Endothelial cell (in vitro differentiated cells): ENCODE measurements around the gene DAAM2. TPM values are rescaled to one million over a fixed set of nuclear protein-coding genes. Genes with fewer than 3 reads are reported as not detected.

Experiments used
- DNase-seq: peaks from one replicate; pipeline ENCODE4 v3.0.0; 2021; ENCODE audit warnings: low spot score
- H3K27ac Mint-ChIP-seq: one replicate; pipeline ENCODE4 v1.8.0; 2021; ENCODE audit warnings: mixed read lengths, inconsistent platforms; ENCODE audit not compliant: unreplicated experiment
- H3K27me3 Mint-ChIP-seq: one replicate; pipeline ENCODE4 v1.8.0; 2021; ENCODE audit warnings: mild to moderate bottlenecking, moderate library complexity, mixed read lengths, inconsistent platforms; ENCODE audit not compliant: unreplicated experiment
- H3K36me3 Mint-ChIP-seq: one replicate; pipeline ENCODE4 v1.8.0; 2021; ENCODE audit warnings: mild to moderate bottlenecking, low read depth, mixed read lengths, inconsistent platforms; ENCODE audit not compliant: unreplicated experiment
- H3K4me1 Mint-ChIP-seq: one replicate; pipeline ENCODE4 v1.8.0; 2021; ENCODE audit warnings: mild to moderate bottlenecking, mixed read lengths, inconsistent platforms; ENCODE audit not compliant: unreplicated experiment
- H3K4me3 Mint-ChIP-seq: one replicate; pipeline ENCODE4 v1.8.0; 2021; ENCODE audit warnings: mild to moderate bottlenecking, mixed read lengths, inconsistent platforms; ENCODE audit not compliant: unreplicated experiment
- H3K9me3 Mint-ChIP-seq: one replicate; pipeline ENCODE4 v1.8.0; 2021; ENCODE audit warnings: mixed read lengths, inconsistent platforms; ENCODE audit not compliant: unreplicated experiment
- total RNA-seq: library from RNA; stranded (reverse); fragmentation: NEBNext Ultra II Directional; extraction: Animal tissue kit (Norgen Biotek cat#: 25700); gene quantifications from one replicate; pipeline ENCODE4 v1.2.1, GENCODE V29; 2021; ENCODE audit not compliant: unreplicated experiment
- TF ChIP-seq, protein P1 (sequence below): fragments of 200-600 bp; sonication (generic); IDR thresholded peaks from one replicate; pipeline ENCODE4 v1.5.0; 2021; ENCODE audit warnings: antibody characterized with exemption; ENCODE audit not compliant: unreplicated experiment

DAAM2 gene
- total RNA-seq, 1 donor from 2014 or later: 3.0 TPM

DNA sequence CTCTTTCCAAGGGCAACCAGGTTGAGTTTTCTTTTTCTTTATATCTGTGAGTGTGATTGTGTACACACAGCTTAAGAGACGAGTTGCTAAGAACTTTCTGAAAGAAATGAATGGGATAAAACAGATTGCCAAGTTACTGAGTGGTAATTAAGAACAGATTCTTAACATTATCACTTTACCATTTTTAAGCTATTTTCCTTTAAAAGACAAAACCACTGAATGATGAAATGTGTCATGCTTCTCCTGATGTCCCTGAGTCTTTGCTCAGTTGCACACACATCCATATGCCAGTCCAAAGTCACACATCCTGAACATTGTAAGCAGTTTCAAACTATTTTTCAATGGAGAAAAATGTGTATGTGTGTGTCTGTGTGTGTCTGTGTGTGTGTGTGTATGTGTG is 5.5 kb upstream of the DAAM2 start:
- TF ChIP-seq, protein P1, sequence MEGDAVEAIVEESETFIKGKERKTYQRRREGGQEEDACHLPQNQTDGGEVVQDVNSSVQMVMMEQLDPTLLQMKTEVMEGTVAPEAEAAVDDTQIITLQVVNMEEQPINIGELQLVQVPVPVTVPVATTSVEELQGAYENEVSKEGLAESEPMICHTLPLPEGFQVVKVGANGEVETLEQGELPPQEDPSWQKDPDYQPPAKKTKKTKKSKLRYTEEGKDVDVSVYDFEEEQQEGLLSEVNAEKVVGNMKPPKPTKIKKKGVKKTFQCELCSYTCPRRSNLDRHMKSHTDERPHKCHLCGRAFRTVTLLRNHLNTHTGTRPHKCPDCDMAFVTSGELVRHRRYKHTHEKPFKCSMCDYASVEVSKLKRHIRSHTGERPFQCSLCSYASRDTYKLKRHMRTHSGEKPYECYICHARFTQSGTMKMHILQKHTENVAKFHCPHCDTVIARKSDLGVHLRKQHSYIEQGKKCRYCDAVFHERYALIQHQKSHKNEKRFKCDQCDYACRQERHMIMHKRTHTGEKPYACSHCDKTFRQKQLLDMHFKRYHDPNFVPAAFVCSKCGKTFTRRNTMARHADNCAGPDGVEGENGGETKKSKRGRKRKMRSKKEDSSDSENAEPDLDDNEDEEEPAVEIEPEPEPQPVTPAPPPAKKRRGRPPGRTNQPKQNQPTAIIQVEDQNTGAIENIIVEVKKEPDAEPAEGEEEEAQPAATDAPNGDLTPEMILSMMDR: no peak
- peaks cover 3% of the 10 kb centered on the region for H3K4me1 Mint-ChIP-seq
- no peaks in the 10 kb centered on the region for H3K27me3 Mint-ChIP-seq
- no peak for DNase-seq
- no peak overlapping the region for H3K27ac Mint-ChIP-seq
- H3K36me3 Mint-ChIP-seq: no peaks in the 10 kb centered on the region
- no peaks in the 10 kb centered on the region for H3K9me3 Mint-ChIP-seq
- no peak overlapping the region for H3K4me3 Mint-ChIP-seq

DNA sequence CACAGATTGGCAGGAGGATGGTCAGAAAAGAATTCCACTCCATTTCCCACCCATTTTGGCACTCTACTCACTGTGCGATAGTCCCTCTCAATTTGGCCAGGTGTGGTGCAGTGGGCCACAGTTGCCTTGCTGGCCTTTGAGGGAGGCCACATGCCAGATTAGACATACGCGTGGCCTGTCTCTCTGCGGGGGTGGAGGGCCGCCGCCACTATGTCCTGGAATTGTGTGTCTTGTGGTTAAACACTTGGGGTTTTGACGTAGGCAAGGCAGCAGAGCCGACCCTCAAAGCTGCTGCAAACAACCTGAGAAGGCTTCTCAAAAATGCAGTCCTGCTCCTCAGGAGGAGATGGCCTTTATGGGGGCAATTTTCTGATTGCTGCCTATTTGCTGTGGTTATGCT is 4.9 kb upstream of the DAAM2 start:
- H3K27me3 Mint-ChIP-seq: no peaks in the 10 kb centered on the region
- peaks cover 3% of the 10 kb centered on the region for H3K4me1 Mint-ChIP-seq
- TF ChIP-seq, protein P1: no peak
- no peak overlapping the region for H3K27ac Mint-ChIP-seq
- no peak overlapping the region for H3K4me3 Mint-ChIP-seq
- H3K36me3 Mint-ChIP-seq: no peaks in the 10 kb centered on the region
- no peaks in the 10 kb centered on the region for H3K9me3 Mint-ChIP-seq
- DNase-seq: no peak

DNA sequence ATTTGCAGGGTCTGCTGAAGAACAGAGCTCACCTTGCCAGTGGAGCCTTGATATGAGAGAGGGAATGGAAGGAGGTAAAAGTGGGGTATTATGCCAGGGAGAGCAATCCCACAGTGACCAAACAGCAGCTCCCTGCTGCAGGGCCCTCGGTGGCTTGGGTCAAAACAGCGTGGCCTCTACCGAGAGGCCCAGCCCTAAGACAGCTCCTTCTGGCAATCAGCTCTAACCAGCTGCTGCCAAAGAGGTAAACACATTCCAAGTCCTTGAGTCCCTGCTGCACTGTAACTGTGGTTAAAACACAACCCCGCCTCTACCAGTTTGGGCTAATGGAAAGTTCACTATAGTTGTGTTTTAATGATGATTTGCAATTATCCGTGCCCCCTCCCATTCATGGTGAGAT is 1.4 kb upstream of the DAAM2 start:
- Mint-ChIP-seq H3K4me3 (no peak overlapping the region), H3K36me3 (no peaks in the 10 kb centered on the region), H3K4me1 (peaks cover 15% of the 10 kb centered on the region), H3K27ac (no peak overlapping the region), H3K9me3 (no peaks in the 10 kb centered on the region), H3K27me3 (peaks cover 4% of the 10 kb centered on the region)
- DNase-seq: no peak
- TF ChIP-seq, protein P1: no peak

DNA sequence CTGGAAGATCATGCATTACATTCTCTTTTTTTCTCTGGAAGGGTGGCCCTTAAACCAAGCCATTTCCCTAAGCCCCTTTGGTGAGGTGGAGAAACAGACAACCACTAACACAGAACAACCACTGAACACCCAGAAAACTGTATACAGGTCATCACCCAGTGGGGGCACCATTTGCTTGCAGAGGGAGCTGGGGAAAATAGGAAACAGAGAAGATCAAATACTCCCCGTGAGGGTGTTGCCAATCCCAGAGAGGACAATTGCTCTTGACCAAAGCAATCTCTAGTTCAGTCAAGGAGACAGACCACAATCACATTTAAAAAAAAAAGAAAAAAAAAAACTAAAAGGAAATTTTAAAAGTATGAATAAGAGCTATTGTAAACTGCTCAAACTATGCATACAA is 865 bp upstream of the DAAM2 start:
- no peaks in the 10 kb centered on the region for H3K9me3 Mint-ChIP-seq
- no peak for DNase-seq
- no peaks in the 10 kb centered on the region for H3K36me3 Mint-ChIP-seq

More for the DNA sequence above, 865 bp upstream of the DAAM2 start:
- peaks cover 15% of the 10 kb centered on the region for H3K4me1 Mint-ChIP-seq
- no peak overlapping the region for H3K4me3 Mint-ChIP-seq
- H3K27ac Mint-ChIP-seq: no peak overlapping the region
- TF ChIP-seq, protein P1: no peak
- peaks cover 4% of the 10 kb centered on the region for H3K27me3 Mint-ChIP-seq
